Fibroblast of peridontal ligament (primary cell): ENCODE data around the gene ACSS2.

Experiments used
- DNase-seq: peaks from one replicate; pipeline ENCODE4 v3.0.0-alpha.2; 2010; ENCODE audit errors: extremely low read depth

Gene ACSS2

GRCh38 chr20:34915749-34916455 is 39.5 kb downstream of the ACSS2 start:
- no peak for DNase-seq

- no peak for DNase-seq
These were observed 40.5 kb downstream of the ACSS2 start for GRCh38 chr20:34916774-34917354.

DNA sequence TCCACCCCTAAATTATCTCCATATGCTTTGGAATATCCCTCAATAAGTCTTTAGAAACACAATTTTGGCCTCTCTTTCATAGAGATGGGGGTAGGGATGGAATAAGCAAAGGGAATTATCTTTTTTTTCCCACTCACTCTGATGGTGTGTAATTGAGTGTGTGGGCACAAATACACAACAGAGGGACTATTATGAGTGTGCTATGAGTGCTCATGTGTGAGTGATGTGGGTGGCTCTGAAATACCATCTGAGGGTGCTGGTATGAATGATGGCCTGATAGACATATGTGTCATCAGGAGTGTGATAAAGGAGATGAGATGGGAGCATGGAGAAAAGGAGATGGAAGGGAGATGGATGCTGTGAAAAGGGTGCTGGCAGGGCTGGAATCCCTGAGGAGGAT is 43.6 kb downstream of the ACSS2 start:
- no peak for DNase-seq

DNA sequence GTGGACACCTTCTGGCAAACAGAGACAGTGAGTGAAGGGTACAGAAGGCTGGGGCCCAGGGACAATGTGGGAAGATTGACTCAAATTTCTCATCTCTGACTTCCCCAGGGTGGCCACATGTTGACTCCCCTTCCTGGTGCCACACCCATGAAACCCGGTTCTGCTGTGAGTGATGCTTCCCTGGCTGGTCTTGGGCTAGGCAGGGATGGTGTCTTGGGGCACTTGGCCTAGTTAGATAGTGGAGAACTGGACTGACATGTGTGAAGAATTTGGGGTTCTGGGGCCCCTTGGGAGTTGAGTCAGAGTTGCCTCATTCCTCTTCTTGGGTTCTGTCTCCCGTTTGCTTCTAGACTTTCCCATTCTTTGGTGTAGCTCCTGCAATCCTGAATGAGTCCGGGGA is 45.0 kb downstream of the ACSS2 start:
- no peak for DNase-seq

GRCh38 chr20:34922654-34923381 is 46.4 kb downstream of the ACSS2 start:
- DNase-seq, result peak; percentile 90

DNA sequence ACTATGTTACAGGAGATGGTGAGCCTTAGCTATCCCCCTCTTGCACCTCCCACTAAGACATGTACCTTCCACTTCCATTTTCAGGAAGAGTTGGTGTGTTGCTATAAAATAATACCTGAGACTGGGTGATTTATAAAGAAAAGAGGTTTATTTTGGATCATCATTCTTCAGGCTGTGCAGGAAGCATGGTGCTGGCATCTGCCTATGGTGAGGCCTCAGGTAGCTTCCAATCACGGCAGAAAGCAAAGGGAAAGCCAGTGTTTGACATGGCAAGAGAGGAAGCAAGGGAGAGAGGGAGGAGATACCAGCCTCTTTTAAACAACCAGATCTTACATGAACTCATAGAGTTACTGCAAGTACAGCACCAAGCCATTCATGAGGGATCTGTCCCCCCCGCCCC is 47.0 kb downstream of the ACSS2 start:
- DNase-seq, result no peak

DNA sequence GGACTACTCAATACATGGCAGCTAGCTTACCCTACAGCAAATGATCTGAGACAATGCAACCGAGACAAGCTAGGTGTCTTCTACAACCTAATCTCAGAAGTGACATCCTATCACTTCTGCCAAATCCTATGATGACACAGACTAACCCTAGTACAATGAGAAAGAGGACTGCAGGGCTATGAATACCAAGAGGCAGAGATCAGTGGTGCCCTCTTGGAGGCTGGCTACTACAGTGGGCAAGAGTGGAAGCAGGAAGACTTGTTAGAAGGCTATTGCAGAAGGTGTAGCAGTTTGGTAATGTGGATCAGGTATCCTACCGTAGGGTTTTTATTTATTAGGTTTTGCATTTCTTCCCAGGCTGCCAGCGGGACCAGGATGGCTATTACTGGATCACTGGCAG is 48.9 kb downstream of the ACSS2 start:
- no peak for DNase-seq

DNA sequence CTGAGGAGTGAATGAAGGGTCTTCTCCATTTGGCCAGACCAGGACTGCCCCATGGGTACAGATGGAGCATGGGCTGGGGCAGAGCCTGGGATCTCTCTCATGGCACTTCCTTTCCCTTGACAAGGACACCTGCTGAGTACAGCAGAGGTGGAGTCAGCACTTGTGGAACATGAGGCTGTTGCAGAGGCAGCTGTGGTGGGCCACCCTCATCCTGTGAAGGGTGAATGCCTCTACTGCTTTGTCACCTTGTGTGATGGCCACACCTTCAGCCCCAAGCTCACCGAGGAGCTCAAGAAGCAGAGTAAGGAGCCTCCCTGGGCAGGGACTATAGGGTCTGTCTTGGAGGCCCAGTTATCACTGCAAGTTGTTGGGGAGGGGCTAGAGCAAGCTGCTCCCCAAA is 49.6 kb downstream of the ACSS2 start:
- no peak for DNase-seq

DNA sequence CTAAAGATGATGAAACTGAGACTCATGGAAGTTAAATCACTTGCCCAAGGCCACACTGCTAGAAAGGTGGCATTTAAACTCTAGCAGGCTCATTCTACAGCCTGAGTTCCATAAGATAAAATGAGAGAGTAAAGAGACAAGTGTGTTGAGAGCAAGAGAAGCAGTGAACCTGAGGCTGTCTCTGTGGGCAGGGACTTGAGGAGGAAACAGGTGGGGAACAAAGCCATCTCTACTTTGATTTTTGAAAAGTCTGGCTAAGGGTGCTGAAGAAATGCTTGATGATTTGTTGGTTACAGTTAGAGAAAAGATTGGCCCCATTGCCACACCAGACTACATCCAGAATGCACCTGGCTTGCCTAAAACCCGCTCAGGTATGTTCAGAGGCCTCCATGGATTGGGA is 50.2 kb downstream of the ACSS2 start:
- DNase-seq, result no peak

GRCh38 chr20:34927736-34928135 is 51.3 kb downstream of the ACSS2 start:
- DNase-seq, result no peak

GRCh38 chr20:34928411-34928810 is 52.0 kb downstream of the ACSS2 start:
- DNase-seq, result no peak

DNA sequence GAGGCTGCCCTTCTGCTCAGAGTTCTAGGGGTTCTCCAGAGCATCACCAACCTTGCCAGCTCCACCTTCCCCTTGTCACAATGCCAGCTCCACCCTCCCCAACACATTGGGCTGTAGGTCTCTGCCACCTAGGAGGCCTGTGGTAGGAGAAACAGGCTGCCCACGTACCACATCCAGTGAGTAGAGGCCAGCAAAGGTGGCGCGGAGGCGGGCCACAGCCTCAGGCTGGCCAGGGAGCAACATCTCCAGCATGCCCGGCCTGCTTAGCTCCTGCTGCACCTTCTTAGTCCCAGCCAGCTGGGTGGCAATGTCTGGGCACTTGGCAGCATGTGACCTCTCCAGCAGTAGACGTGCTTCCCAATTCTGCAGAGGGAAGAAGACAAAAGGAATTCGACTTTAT is 55.4 kb downstream of the ACSS2 start:
- DNase-seq, result no peak

- no peak for DNase-seq
These were observed 62.2 kb downstream of the ACSS2 start for GRCh38 chr20:34938466-34939163.

- DNase-seq, result no peak
These were observed 63.7 kb downstream of the ACSS2 start for GRCh38 chr20:34940081-34940481.

DNA sequence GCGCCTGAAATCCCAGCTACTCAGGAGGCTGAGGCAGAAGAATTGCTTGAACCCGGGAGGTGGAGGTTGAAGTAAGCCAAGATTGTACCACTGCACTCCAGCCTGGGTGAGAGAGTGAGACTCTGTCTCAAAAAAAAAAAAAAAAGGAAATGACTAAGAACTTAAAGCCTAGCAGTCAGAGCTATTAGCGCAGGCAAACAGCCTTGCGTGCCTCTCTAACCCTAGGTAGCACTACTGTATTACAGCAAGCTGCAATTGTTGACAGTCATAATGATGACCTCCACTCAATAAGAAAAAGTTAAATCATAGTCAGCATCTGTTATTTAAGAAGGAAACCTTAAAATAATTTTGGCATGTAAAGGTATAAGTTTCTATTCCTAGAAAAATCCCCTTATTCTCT is 64.8 kb downstream of the ACSS2 start:
- DNase-seq, result no peak

DNA sequence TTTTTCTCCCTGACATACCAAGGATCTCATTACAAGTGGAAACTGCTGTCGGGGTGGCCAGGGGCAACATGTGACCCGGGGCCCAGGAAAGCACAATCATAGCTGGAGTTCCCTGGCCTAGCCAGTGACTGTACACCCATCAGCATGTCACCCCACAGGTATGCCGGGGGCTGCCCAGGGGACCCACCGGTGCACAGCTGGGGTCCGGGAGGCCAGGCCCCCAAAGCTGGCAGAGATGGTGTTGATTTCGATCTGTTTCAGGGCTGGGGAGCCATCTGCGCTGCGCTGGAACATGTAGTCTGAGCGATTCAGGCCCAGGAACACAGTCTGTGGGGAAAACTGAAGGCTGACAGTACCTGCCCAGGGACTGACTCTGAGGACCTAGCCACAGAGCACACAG is 65.9 kb downstream of the ACSS2 start:
- no peak for DNase-seq

DNA sequence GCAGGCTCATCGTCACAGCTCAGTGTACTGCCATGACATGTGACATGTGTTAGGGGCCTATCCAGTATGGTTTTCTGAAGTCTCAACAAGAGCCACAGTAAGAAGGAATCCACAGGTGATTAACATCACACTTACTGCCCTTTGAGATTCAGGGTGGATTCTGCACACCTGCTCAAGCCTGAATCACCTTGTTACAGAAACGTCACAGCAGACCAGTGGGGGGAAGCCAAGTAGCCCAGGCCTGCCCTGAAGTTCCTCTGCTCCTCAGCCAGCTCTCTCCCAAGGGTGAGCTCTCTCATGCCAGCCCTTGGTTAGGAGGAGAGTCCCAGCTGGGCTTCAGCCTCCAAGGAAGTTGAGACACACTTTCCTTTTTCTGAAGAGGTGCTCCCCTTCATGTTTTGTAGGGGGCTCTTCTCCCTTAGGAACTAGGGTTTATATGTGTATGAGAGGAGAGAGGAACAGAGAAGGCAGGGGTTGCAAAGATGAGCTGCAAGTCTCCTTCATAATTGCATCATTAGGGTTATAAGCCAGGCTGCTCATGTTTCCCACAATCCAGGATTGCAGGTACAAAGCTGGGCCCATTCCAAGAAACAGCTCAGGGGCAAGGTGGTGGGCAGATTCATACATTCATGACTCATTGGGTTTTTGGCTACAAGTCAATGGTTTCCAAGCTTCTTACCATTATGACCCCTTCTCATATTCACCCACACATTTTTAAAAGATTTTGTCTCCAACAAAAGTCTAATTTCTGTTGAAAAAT is 67.6 kb downstream of the ACSS2 start:
- DNase-seq, result no peak

DNA sequence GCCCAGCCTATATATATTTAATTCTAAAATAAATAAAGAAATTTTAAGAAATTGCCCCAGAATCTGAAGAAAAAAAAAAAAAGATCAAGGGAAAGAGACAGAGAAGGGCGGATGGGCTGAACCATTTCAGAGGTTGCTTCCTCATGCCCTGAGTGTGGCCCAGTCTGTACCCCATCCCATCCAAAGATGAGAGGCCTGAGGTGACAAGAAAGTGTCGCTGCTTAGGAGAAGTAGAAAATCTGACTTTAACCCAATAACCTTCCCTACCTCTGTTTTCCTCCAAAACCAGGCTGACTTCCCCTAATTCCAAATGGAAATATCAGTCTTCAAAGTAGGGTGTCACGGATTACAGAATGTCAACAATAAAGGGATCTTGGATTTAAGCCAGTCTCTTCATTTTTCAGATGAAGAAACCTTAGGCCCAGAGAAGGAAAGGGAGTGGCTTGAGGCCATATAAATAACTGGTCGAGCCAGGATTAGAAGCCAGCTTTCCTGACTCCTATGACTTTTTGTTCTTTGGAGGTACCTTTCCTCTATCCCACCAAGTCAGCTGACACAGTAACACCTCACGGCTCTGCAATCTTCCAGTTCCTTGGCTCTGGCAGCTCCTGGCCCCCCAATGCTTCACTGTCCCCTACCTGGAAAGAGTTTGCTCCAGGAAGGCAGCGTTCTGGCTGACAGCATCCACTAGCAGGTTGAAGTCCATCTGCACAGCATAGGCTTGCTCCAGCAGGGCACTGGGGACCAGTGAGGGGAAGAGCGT is 69.1 kb downstream of the ACSS2 start:
- no peak for DNase-seq

- DNase-seq, result no peak
These were observed 70.2 kb downstream of the ACSS2 start for GRCh38 chr20:34946661-34947060.

DNA sequence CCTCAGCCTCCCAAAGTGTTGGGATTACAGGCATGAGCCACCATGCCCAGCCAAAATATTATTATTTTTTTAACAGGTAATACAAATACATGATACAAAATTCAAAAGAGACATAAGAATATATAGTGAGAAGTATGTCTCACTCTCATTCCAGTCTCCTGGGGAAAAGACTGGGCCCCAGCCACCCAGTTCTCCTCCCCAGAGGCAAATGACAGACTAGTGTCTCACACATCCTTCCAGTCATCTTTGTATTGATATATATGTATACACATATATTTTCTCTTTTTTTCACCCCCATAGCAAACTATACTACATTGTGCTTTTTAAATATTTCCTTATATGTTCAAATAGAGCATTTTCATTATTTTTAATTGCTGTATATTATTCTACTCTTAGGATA is 70.9 kb downstream of the ACSS2 start:
- DNase-seq, result no peak

DNA sequence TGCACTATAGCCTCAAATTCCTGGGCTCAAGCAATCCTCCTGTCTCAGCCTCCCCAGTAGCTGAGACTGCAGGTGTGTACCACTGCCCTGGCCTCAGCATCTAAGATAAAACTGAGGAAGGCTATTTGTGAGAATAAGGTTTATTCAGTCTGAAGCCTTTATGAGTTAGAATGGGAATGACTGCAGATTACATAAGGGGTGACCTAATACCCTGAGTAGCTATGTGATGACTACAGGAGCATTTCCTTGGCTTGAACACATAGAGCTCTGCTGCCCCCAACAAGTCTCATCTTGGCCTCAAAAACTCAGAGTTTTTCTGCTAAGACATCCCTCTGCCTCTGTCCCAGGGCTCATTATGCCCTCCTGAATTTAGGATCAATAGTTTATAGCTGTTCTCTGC is 71.6 kb downstream of the ACSS2 start:
- DNase-seq, result peak; percentile 90
